ENCODE results near the gene SF3B3.
"Not testable (repeated sequence)": the region's sequence is repeated elsewhere in the genome, so short reads cannot be mapped to it uniquely, and the experiment has no call there.

The SF3B3 gene

GRCh38 chr16:70582280-70582978, 58.8 kb downstream of the SF3B3 start:
- CTCF ChIA-PET, result interaction anchor here (0.9 to 1.5 kb wide), 4 partner anchors 9 to 71 kb away, joined by 3 to 4 read pairs (median 3); no protein-coding TSS in a partner anchor
- H3K4me3 ChIP-seq (ENCODE audit: low read depth, low read length), result no peak overlapping the region
- POLR2A ChIA-PET, result no interaction called here
- no peak for DNase-seq (ENCODE audit: low read depth, low spot score)
- TF ChIP-seq, protein P1, sequence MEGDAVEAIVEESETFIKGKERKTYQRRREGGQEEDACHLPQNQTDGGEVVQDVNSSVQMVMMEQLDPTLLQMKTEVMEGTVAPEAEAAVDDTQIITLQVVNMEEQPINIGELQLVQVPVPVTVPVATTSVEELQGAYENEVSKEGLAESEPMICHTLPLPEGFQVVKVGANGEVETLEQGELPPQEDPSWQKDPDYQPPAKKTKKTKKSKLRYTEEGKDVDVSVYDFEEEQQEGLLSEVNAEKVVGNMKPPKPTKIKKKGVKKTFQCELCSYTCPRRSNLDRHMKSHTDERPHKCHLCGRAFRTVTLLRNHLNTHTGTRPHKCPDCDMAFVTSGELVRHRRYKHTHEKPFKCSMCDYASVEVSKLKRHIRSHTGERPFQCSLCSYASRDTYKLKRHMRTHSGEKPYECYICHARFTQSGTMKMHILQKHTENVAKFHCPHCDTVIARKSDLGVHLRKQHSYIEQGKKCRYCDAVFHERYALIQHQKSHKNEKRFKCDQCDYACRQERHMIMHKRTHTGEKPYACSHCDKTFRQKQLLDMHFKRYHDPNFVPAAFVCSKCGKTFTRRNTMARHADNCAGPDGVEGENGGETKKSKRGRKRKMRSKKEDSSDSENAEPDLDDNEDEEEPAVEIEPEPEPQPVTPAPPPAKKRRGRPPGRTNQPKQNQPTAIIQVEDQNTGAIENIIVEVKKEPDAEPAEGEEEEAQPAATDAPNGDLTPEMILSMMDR (IDR thresholded peaks at IDR 0.05; ENCODE audit: insufficient read depth, low read length, missing control alignments), result peak; percentile 5

DNA sequence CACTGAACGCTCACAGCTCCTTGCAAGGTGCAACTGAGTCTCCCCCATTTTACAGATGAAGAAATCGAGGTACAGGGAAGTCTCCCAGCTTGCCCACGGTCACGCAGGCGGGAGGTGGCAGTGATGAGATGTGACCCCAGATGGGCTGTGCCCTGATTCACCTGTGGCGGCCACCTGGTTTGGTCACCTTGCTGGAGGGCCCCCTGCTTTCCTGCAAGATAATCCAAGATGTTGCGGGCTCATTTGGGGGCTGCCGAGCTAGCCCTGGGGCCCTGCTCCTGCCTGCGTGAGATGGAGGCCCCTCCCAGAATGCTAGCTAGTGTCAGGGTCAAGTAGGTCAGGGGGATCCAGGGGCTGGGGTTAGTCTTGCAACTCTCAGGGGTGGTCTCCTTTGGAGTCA, 63.1 kb downstream of the SF3B3 start:
- TF ChIP-seq, protein P1 (IDR thresholded peaks at IDR 0.05; ENCODE audit: insufficient read depth, low read length, missing control alignments), result no peak
- ChIA-PET POLR2A (no interaction called here), CTCF (no interaction called here)
- DNase-seq (ENCODE audit: low read depth, low spot score), result no peak
- H3K4me3 ChIP-seq (ENCODE audit: low read depth, low read length), result no peak overlapping the region

DNA sequence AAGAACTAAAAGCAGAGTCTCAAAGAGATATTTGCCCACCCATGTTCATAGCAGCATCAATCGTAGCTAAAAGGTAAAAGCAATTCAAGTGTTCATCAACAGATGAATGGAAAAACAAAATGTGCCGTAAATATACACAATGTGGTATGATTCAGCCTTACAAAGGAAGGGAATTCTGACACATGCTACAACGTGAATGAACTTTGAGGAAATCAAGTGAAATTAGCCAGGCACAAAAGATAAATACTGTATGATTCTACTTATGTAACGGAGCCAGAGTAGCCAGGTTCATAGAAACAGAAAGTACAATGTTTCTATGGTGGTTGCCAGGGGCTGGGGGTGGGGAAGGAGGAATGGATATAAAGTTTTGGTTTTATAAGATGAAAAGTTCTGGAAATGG, 64.9 kb downstream of the SF3B3 start:
- no peak overlapping the region for H3K4me3 ChIP-seq (ENCODE audit: low read depth, low read length)
- DNase-seq (ENCODE audit: low read depth, low spot score), result no peak
- POLR2A ChIA-PET, result no interaction called here
- TF ChIP-seq, protein P1 (IDR thresholded peaks at IDR 0.05; ENCODE audit: insufficient read depth, low read length, missing control alignments), result no peak
- CTCF ChIA-PET, result no interaction called here

DNA sequence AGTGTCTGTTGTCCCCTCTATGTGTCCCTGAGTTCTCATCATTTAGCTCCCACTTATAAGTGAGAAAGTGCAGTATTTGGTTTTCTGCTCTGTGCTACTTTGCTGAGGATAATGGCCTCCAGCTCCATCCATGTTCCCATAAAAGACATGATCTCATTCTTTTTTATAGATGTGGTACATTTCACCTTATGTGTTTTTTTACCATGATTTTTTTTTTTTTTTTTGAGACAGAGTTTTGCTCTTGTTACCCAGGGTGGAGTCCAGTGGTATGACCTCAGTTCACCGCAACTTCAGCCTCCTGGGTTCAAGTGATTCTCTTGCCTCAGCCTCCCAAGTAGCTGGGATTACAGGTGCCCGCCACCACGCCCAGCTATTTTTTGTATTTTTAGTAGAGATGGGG, 65.8 kb downstream of the SF3B3 start:
- H3K4me3 ChIP-seq (ENCODE audit: low read depth, low read length); DNase-seq (ENCODE audit: low read depth, low spot score): not testable (repeated sequence)
- ChIA-PET CTCF (interaction anchor here (1.7 kb wide), 1 partner anchor 64 kb away, joined by 11 read pairs; no protein-coding TSS in a partner anchor), POLR2A (interaction anchor here (0.6 kb wide), 1 partner anchor 37 kb away, joined by 3 read pairs; no protein-coding TSS in a partner anchor)

DNA sequence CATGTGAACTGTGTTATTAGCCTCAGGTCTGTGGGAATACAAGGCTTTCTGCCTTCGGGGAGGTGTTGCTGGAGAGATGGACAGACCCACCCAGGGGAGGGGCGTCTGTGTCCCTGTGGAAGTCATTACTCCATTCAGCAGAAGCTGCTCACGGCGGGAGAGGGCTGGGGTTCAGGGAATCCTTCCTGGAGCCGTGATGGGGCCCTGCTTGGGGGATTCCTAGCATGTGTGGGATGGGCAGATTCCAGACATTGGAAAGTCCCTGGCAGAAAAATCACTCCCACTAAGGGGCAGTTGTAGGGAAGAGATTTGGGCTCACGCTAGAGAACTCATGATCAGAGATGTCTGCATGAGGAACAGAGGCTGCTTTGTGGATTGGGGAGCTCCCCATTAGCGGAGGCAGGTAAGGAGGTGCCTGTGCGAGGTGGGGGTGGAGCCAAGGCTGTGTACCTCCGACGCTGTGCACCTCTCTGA, 66.4 kb downstream of the SF3B3 start:
- ChIA-PET POLR2A (no interaction called here), CTCF (interaction anchor here (1.7 kb wide), 1 partner anchor 63 kb away, joined by 11 read pairs; no protein-coding TSS in a partner anchor)
- peak overlapping the region; percentile 15; the same call in 1 of the 2 replicates for H3K4me3 ChIP-seq (ENCODE audit: low read depth, low read length)
- DNase-seq (ENCODE audit: low read depth, low spot score), result peak; percentile 49
- TF ChIP-seq, protein P1 (IDR thresholded peaks at IDR 0.05; ENCODE audit: insufficient read depth, low read length, missing control alignments), result no peak

GRCh38 chr16:70590722-70591415, 67.3 kb downstream of the SF3B3 start:
- ChIA-PET POLR2A (interaction anchor here (0.7 kb wide), 1 partner anchor 17 kb away, joined by 3 read pairs; no protein-coding TSS in a partner anchor), CTCF (interaction anchor here (1.7 kb wide), 1 partner anchor 62 kb away, joined by 11 read pairs; no protein-coding TSS in a partner anchor)
- TF ChIP-seq, protein P1 (IDR thresholded peaks at IDR 0.05; ENCODE audit: insufficient read depth, low read length, missing control alignments), result no peak
- DNase-seq (ENCODE audit: low read depth, low spot score), result no peak
- H3K4me3 ChIP-seq (ENCODE audit: low read depth, low read length), result no peak overlapping the region

All from AG04449 (cell line).